Activated T-cell treated with anti-CD3 and anti-CD28 coated beads for 1 hour (primary cell): Measurements from ENCODE around the gene PDE3A.
"Not testable (repeated sequence)": the region's sequence is repeated elsewhere in the genome, so short reads cannot be mapped to it uniquely, and the experiment has no call there.

Source experiments
- DNase-seq: peaks from one replicate; pipeline ENCODE4 v3.0.0-alpha.2; 2020; ENCODE audit warnings: low read depth

The PDE3A gene

GRCh38 chr12:20374795-20375194, 6.5 kb downstream of the PDE3A start:
- no peak for DNase-seq

GRCh38 chr12:20375560-20375959, 7.2 kb downstream of the PDE3A start:
- no peak for DNase-seq

- DNase-seq, result no peak
These were observed 8.6 kb downstream of the PDE3A start for GRCh38 chr12:20376984-20377383.

- DNase-seq, result no peak
These were observed 9.4 kb downstream of the PDE3A start for GRCh38 chr12:20377750-20378149.

- no peak for DNase-seq
These were observed 13.8 kb downstream of the PDE3A start for GRCh38 chr12:20382117-20382516.

- no peak for DNase-seq
These were observed 15.3 kb downstream of the PDE3A start for GRCh38 chr12:20383612-20384011.

GRCh38 chr12:20384836-20385235, 16.5 kb downstream of the PDE3A start:
- DNase-seq, result not testable (repeated sequence)

- no peak for DNase-seq
These were observed 22.5 kb downstream of the PDE3A start for GRCh38 chr12:20390846-20391245.

GRCh38 chr12:20392339-20392738, 24.0 kb downstream of the PDE3A start:
- DNase-seq, result no peak

GRCh38 chr12:20393707-20394106, 25.4 kb downstream of the PDE3A start:
- no peak for DNase-seq

- DNase-seq, result no peak
These were observed 27.6 kb downstream of the PDE3A start for GRCh38 chr12:20395791-20396550.

GRCh38 chr12:20398686-20399085, 30.3 kb downstream of the PDE3A start:
- no peak for DNase-seq

- DNase-seq, result no peak
These were observed 31.7 kb downstream of the PDE3A start for GRCh38 chr12:20400003-20400402.

- no peak for DNase-seq
These were observed 34.9 kb downstream of the PDE3A start for GRCh38 chr12:20403230-20403629.

- DNase-seq, result no peak
These were observed 36.4 kb downstream of the PDE3A start for GRCh38 chr12:20404576-20405346.

GRCh38 chr12:20409607-20410377, 41.5 kb downstream of the PDE3A start:
- no peak for DNase-seq

- DNase-seq, result no peak
These were observed 42.4 kb downstream of the PDE3A start for GRCh38 chr12:20410734-20411133.

GRCh38 chr12:20411345-20411744, 43.0 kb downstream of the PDE3A start:
- no peak for DNase-seq

- DNase-seq, result no peak
These were observed 46.7 kb downstream of the PDE3A start for GRCh38 chr12:20415028-20415427.

GRCh38 chr12:20415641-20416040, 47.3 kb downstream of the PDE3A start:
- no peak for DNase-seq

- DNase-seq, result no peak
These were observed 52.2 kb downstream of the PDE3A start for GRCh38 chr12:20420557-20420956.

GRCh38 chr12:20421421-20421820, 53.1 kb downstream of the PDE3A start:
- no peak for DNase-seq

- DNase-seq, result no peak
These were observed 55.2 kb downstream of the PDE3A start for GRCh38 chr12:20423557-20423956.
